Measurements from ENCODE around the gene TUSC1.
"Not testable (repeated sequence)": the region's sequence is repeated elsewhere in the genome, so short reads cannot be mapped to it uniquely, and the experiment has no call there.

The TUSC1 gene

GRCh38 chr9:25678147-25678666 is at the start of gene TUSC1:
Gene TUSC1, minus strand, starts transcription at chr9:25678444. Its CDS starts 132 bp downstream, at chr9:25678312.
- Histone ChIP-seq H3K4me1 (ENCODE audit: control insufficient read depth in 1 of 2, insufficient read depth in 2 of 2, low read length in 2 of 2) (peaks cover 0 to 6% of the 10 kb centered on the region in 2 donors), H3K27me3 (ENCODE audit: control insufficient read depth in 1 of 2, insufficient read depth in 2 of 2, low read length in 2 of 2) (no peaks in the 10 kb centered on the region), H3K27ac (ENCODE audit: low read depth, low read length) (peak within 1 kb of the TSS; percentile 92), H3K9ac (ENCODE audit: low read depth in 1 of 2, low read length in 2 of 2) (peak within 1 kb of the TSS; percentile 68 to 79), H3K36me3 (ENCODE audit: control insufficient read depth in 1 of 2, insufficient read depth in 2 of 2, low read length in 2 of 2) (no peaks in the 10 kb centered on the region), H3K4me3 (ENCODE audit: low read depth in 1 of 2, low read length in 2 of 2) (peak within 1 kb of the TSS; percentile 68 to 87), H3K9me3 (ENCODE audit: control insufficient read depth in 1 of 2, low read length in 2 of 2) (no peaks in the 10 kb centered on the region)

GRCh38 chr9:25726871-25727410 is 48.7 kb upstream of the TUSC1 start:
- Histone ChIP-seq H3K9me3 (ENCODE audit: control insufficient read depth in 1 of 2, low read length in 2 of 2) (no peaks in the 10 kb centered on the region), H3K4me3 (ENCODE audit: low read depth in 1 of 2, low read length in 2 of 2) (no peak overlapping the region), H3K9ac (ENCODE audit: low read depth in 1 of 2, low read length in 2 of 2) (no peak overlapping the region), H3K4me1 (ENCODE audit: control insufficient read depth in 1 of 2, insufficient read depth in 2 of 2, low read length in 2 of 2) (no peaks in the 10 kb centered on the region), H3K27ac (ENCODE audit: low read depth, low read length) (no peak overlapping the region), H3K36me3 (ENCODE audit: control insufficient read depth in 1 of 2, insufficient read depth in 2 of 2, low read length in 2 of 2) (no peaks in the 10 kb centered on the region), H3K27me3 (ENCODE audit: control insufficient read depth in 1 of 2, insufficient read depth in 2 of 2, low read length in 2 of 2) (no peaks in the 10 kb centered on the region)

- H3K9ac ChIP-seq (ENCODE audit: low read depth in 1 of 2, low read length in 2 of 2), result no peak overlapping the region
- no peak overlapping the region for H3K27ac ChIP-seq (ENCODE audit: low read depth, low read length)
- no peaks in the 10 kb centered on the region for H3K27me3 ChIP-seq (ENCODE audit: control insufficient read depth in 1 of 2, insufficient read depth in 2 of 2, low read length in 2 of 2)
- H3K36me3 ChIP-seq (ENCODE audit: control insufficient read depth in 1 of 2, insufficient read depth in 2 of 2, low read length in 2 of 2), result no peaks in the 10 kb centered on the region
- H3K4me3 ChIP-seq (ENCODE audit: low read depth in 1 of 2, low read length in 2 of 2), result no peak overlapping the region
- no peaks in the 10 kb centered on the region for H3K4me1 ChIP-seq (ENCODE audit: control insufficient read depth in 1 of 2, insufficient read depth in 2 of 2, low read length in 2 of 2)
- H3K9me3 ChIP-seq (ENCODE audit: control insufficient read depth in 1 of 2, low read length in 2 of 2), result no peaks in the 10 kb centered on the region
These were observed 46.2 kb upstream of the TUSC1 start for GRCh38 chr9:25724424-25724823.

- H3K4me3 ChIP-seq (ENCODE audit: low read depth in 1 of 2, low read length in 2 of 2), result no peak overlapping the region
- H3K27me3 ChIP-seq (ENCODE audit: control insufficient read depth in 1 of 2, insufficient read depth in 2 of 2, low read length in 2 of 2), result no peaks in the 10 kb centered on the region
- H3K9ac ChIP-seq (ENCODE audit: low read depth in 1 of 2, low read length in 2 of 2), result no peak overlapping the region
These were observed 38.1 kb upstream of the TUSC1 start for GRCh38 chr9:25716220-25716872.

GRCh38 chr9:25709941-25710340 is 31.7 kb upstream of the TUSC1 start:
- Histone ChIP-seq H3K4me3 (ENCODE audit: low read depth in 1 of 2, low read length in 2 of 2) (no peak overlapping the region), H3K27ac (ENCODE audit: low read depth, low read length) (no peak overlapping the region), H3K27me3 (ENCODE audit: control insufficient read depth in 1 of 2, insufficient read depth in 2 of 2, low read length in 2 of 2) (no peaks in the 10 kb centered on the region), H3K36me3 (ENCODE audit: control insufficient read depth in 1 of 2, insufficient read depth in 2 of 2, low read length in 2 of 2) (no peaks in the 10 kb centered on the region), H3K9ac (ENCODE audit: low read depth in 1 of 2, low read length in 2 of 2) (no peak overlapping the region), H3K4me1 (ENCODE audit: control insufficient read depth in 1 of 2, insufficient read depth in 2 of 2, low read length in 2 of 2) (no peaks in the 10 kb centered on the region), H3K9me3 (ENCODE audit: control insufficient read depth in 1 of 2, low read length in 2 of 2) (no peaks in the 10 kb centered on the region)

More at GRCh38 chr9:25716220-25716872, 38.1 kb upstream of the TUSC1 start:
- H3K4me1 ChIP-seq (ENCODE audit: control insufficient read depth in 1 of 2, insufficient read depth in 2 of 2, low read length in 2 of 2), result no peaks in the 10 kb centered on the region
- no peaks in the 10 kb centered on the region for H3K36me3 ChIP-seq (ENCODE audit: control insufficient read depth in 1 of 2, insufficient read depth in 2 of 2, low read length in 2 of 2)
- H3K9me3 ChIP-seq (ENCODE audit: control insufficient read depth in 1 of 2, low read length in 2 of 2), result no peaks in the 10 kb centered on the region
- no peak overlapping the region for H3K27ac ChIP-seq (ENCODE audit: low read depth, low read length)

- Histone ChIP-seq H3K4me3 (ENCODE audit: low read depth in 1 of 2, low read length in 2 of 2) (no peak overlapping the region), H3K9ac (ENCODE audit: low read depth in 1 of 2, low read length in 2 of 2) (no peak overlapping the region), H3K9me3 (ENCODE audit: control insufficient read depth in 1 of 2, low read length in 2 of 2) (no peaks in the 10 kb centered on the region), H3K27ac (ENCODE audit: low read depth, low read length) (no peak overlapping the region), H3K4me1 (ENCODE audit: control insufficient read depth in 1 of 2, insufficient read depth in 2 of 2, low read length in 2 of 2) (no peaks in the 10 kb centered on the region), H3K36me3 (ENCODE audit: control insufficient read depth in 1 of 2, insufficient read depth in 2 of 2, low read length in 2 of 2) (no peaks in the 10 kb centered on the region), H3K27me3 (ENCODE audit: control insufficient read depth in 1 of 2, insufficient read depth in 2 of 2, low read length in 2 of 2) (no peaks in the 10 kb centered on the region)
These were observed 26.6 kb upstream of the TUSC1 start for GRCh38 chr9:25704800-25705199.

GRCh38 chr9:25703701-25704357 is 25.6 kb upstream of the TUSC1 start:
- H3K9ac ChIP-seq (ENCODE audit: low read depth in 1 of 2, low read length in 2 of 2), result no peak overlapping the region

GRCh38 chr9:25702536-25702935 is 24.3 kb upstream of the TUSC1 start:
- no peaks in the 10 kb centered on the region for H3K4me1 ChIP-seq (ENCODE audit: control insufficient read depth in 1 of 2, insufficient read depth in 2 of 2, low read length in 2 of 2)
- H3K4me3 ChIP-seq (ENCODE audit: low read depth in 1 of 2, low read length in 2 of 2), result no peak overlapping the region
- no peak overlapping the region for H3K9ac ChIP-seq (ENCODE audit: low read depth in 1 of 2, low read length in 2 of 2)
- no peaks in the 10 kb centered on the region for H3K9me3 ChIP-seq (ENCODE audit: control insufficient read depth in 1 of 2, low read length in 2 of 2)
- no peaks in the 10 kb centered on the region for H3K36me3 ChIP-seq (ENCODE audit: control insufficient read depth in 1 of 2, insufficient read depth in 2 of 2, low read length in 2 of 2)
- H3K27ac ChIP-seq (ENCODE audit: low read depth, low read length), result no peak overlapping the region
- H3K27me3 ChIP-seq (ENCODE audit: control insufficient read depth in 1 of 2, insufficient read depth in 2 of 2, low read length in 2 of 2), result no peaks in the 10 kb centered on the region

More at GRCh38 chr9:25703701-25704357, 25.6 kb upstream of the TUSC1 start:
- H3K27me3 ChIP-seq (ENCODE audit: control insufficient read depth in 1 of 2, insufficient read depth in 2 of 2, low read length in 2 of 2), result no peaks in the 10 kb centered on the region
- no peak overlapping the region for H3K4me3 ChIP-seq (ENCODE audit: low read depth in 1 of 2, low read length in 2 of 2)
- no peaks in the 10 kb centered on the region for H3K36me3 ChIP-seq (ENCODE audit: control insufficient read depth in 1 of 2, insufficient read depth in 2 of 2, low read length in 2 of 2)
- H3K27ac ChIP-seq (ENCODE audit: low read depth, low read length), result no peak overlapping the region
- H3K9me3 ChIP-seq (ENCODE audit: control insufficient read depth in 1 of 2, low read length in 2 of 2), result no peaks in the 10 kb centered on the region
- no peaks in the 10 kb centered on the region for H3K4me1 ChIP-seq (ENCODE audit: control insufficient read depth in 1 of 2, insufficient read depth in 2 of 2, low read length in 2 of 2)

- H3K4me3 ChIP-seq (ENCODE audit: low read depth in 1 of 2, low read length in 2 of 2); H3K27ac ChIP-seq (ENCODE audit: low read depth, low read length); H3K9ac ChIP-seq (ENCODE audit: low read depth in 1 of 2, low read length in 2 of 2); H3K27me3 ChIP-seq (ENCODE audit: control insufficient read depth in 1 of 2, insufficient read depth in 2 of 2, low read length in 2 of 2); H3K36me3 ChIP-seq (ENCODE audit: control insufficient read depth in 1 of 2, insufficient read depth in 2 of 2, low read length in 2 of 2); H3K4me1 ChIP-seq (ENCODE audit: control insufficient read depth in 1 of 2, insufficient read depth in 2 of 2, low read length in 2 of 2); H3K9me3 ChIP-seq (ENCODE audit: control insufficient read depth in 1 of 2, low read length in 2 of 2): not testable (repeated sequence)
These were observed 22.7 kb upstream of the TUSC1 start for GRCh38 chr9:25700899-25701298.

- no peaks in the 10 kb centered on the region for H3K9me3 ChIP-seq (ENCODE audit: control insufficient read depth in 1 of 2, low read length in 2 of 2)
- H3K4me3 ChIP-seq (ENCODE audit: low read depth in 1 of 2, low read length in 2 of 2), result no peak overlapping the region
- H3K9ac ChIP-seq (ENCODE audit: low read depth in 1 of 2, low read length in 2 of 2), result no peak overlapping the region
- no peaks in the 10 kb centered on the region for H3K36me3 ChIP-seq (ENCODE audit: control insufficient read depth in 1 of 2, insufficient read depth in 2 of 2, low read length in 2 of 2)
- no peak overlapping the region for H3K27ac ChIP-seq (ENCODE audit: low read depth, low read length)
- H3K27me3 ChIP-seq (ENCODE audit: control insufficient read depth in 1 of 2, insufficient read depth in 2 of 2, low read length in 2 of 2), result no peaks in the 10 kb centered on the region
- H3K4me1 ChIP-seq (ENCODE audit: control insufficient read depth in 1 of 2, insufficient read depth in 2 of 2, low read length in 2 of 2), result no peaks in the 10 kb centered on the region
These were observed 22.2 kb upstream of the TUSC1 start for GRCh38 chr9:25700430-25700829.

Data from duodenal mucosa (tissue), 2 donors.